Esophagus squamous epithelium (tissue), 4 donors: ENCODE data around the gene ZNF708.
"Not testable (repeated sequence)": the region's sequence is repeated elsewhere in the genome, so short reads cannot be mapped to it uniquely, and the experiment has no call there.

ENCODE experiments used
- POLR2A ChIP-seq, 4 donors: fragments of 450-650 bp; IDR thresholded peaks; one replicate each; pipeline ENCODE4 v1.6.1; 2017; ENCODE audit warnings: antibody characterized with exemption in 4 of 4, mild to moderate bottlenecking in 4 of 4, moderate library complexity in 3 of 4
- TF ChIP-seq, protein P1 (sequence below), 6 experiments: fragments of 450-650 bp in 4 of 6; fragments of 200-600 bp in 2 of 6; sonication (generic) in 2 of 6; IDR thresholded peaks; one replicate each; pipeline ENCODE4 v1.5.1; 2016 to 2019; ENCODE audit warnings: antibody characterized with exemption in 6 of 6, mild to moderate bottlenecking in 4 of 6, moderate library complexity in 4 of 6

DNA sequence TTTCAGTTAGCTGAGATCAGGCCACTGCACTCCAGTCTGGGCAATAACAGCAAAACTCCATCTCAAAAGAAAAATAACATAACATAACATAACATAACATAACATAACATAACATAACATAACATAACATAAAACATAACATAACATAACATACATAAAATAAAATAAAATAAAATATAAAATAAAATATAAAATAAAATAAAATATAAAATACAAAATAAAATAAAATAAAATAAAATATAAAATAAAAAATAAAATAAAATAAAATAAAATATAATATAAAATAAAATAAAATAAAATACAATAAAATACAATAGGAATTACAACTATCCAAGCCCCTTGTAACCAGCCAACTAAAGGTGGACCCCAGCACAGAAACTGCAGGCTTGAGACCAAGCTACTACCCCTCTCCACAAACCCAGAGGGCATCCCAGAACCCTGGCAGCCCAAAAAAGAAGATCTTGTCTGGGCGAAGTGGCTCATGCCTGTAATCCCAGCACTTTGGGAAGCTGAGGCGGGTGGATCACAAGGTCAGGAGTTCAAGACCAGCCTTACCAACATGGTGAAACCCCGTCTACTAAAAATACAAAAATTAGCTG, 22.2 kb downstream of the ZNF708 start:
- TF ChIP-seq POLR2A (IDR thresholded peaks at IDR 0.05): not testable (repeated sequence)
- TF ChIP-seq, protein P1, sequence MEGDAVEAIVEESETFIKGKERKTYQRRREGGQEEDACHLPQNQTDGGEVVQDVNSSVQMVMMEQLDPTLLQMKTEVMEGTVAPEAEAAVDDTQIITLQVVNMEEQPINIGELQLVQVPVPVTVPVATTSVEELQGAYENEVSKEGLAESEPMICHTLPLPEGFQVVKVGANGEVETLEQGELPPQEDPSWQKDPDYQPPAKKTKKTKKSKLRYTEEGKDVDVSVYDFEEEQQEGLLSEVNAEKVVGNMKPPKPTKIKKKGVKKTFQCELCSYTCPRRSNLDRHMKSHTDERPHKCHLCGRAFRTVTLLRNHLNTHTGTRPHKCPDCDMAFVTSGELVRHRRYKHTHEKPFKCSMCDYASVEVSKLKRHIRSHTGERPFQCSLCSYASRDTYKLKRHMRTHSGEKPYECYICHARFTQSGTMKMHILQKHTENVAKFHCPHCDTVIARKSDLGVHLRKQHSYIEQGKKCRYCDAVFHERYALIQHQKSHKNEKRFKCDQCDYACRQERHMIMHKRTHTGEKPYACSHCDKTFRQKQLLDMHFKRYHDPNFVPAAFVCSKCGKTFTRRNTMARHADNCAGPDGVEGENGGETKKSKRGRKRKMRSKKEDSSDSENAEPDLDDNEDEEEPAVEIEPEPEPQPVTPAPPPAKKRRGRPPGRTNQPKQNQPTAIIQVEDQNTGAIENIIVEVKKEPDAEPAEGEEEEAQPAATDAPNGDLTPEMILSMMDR (IDR thresholded peaks at IDR 0.05): not testable (repeated sequence)
